Measurements from ENCODE around the gene FAU. TPM values are rescaled to one million over a fixed set of nuclear protein-coding genes. Genes with fewer than 3 reads are reported as not detected.

FAU gene
- total RNA-seq, 1 experiment from 2014 or later, result 1,073 TPM

DNA sequence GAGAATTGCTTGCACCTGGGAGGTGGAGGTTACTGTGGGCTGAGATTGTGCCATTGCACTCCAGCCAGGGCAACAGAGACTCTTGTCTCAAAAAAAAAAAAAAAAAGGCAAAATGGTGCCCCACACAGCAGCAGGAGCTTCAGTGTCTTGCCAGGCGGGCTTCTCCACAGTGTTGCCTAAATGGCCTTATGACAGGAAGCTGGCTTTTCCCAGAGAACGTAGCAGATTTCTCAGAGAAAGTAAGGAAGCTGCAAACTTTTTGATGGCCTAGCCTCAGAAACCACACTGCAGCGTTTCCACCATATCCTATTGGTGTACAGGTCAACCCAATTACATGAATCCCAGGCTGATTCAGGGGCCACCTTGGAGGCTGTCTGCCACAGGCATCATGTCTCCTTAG lies 35.4 kb upstream of the FAU start:
- CTCF ChIA-PET, result no interaction called here
- Histone ChIP-seq H3K9me3 (ENCODE audit: control insufficient read depth in 1 of 2, insufficient read depth in 1 of 2, low read depth in 1 of 2, low read length in 2 of 2) (no peaks in the 10 kb centered on the region), H3K9me2 (ENCODE audit: insufficient read depth) (no peaks in the 10 kb centered on the region), H3K36me3 (ENCODE audit: control insufficient read depth in 1 of 2, insufficient read depth in 2 of 2, low read length in 2 of 2) (no peaks in the 10 kb centered on the region), H3K9ac (ENCODE audit: low read length) (no peak overlapping the region), H3K27ac (ENCODE audit: low read depth, low read length) (no peak overlapping the region), H3K4me1 (ENCODE audit: control insufficient read depth in 1 of 2, insufficient read depth in 2 of 2, low read length in 2 of 2) (peaks cover 0 to 6% of the 10 kb centered on the region in 2 experiments; a peak in 1 of 4 replicates), H2AFZ (ENCODE audit: low read depth, low read length, poor library complexity, severe bottlenecking) (no peak overlapping the region), H3K4me3 (replicated peaks in 1 of 2; ENCODE audit: low read depth in 1 of 2, low read length in 2 of 2) (no peak overlapping the region), H3K79me2 (ENCODE audit: insufficient read depth, low read length) (no peaks in the 10 kb centered on the region), H4K20me1 (ENCODE audit: insufficient read depth) (no peaks in the 10 kb centered on the region), H3K4me2 (ENCODE audit: low read length) (no peak overlapping the region), H3K27me3 (ENCODE audit: insufficient read depth, low read length) (no peaks in the 10 kb centered on the region)
- TF ChIP-seq YY1 (IDR thresholded peaks at IDR 0.05; ENCODE audit: extremely low read depth, insufficient replicate concordance, low read depth, low read length) (no peak), CBX3 (IDR thresholded peaks at IDR 0.05; ENCODE audit: low read depth) (no peak), SIN3A (IDR thresholded peaks at IDR 0.05; ENCODE audit: low read depth) (no peak), EZH2phosphoT487 (IDR thresholded peaks at IDR 0.05; ENCODE audit: borderline replicate concordance) (no peak), EZH2 (IDR thresholded peaks at IDR 0.05) (no peak), TCF7L2 (IDR thresholded peaks at IDR 0.05; ENCODE audit: borderline replicate concordance, extremely low read depth, insufficient read depth, insufficient read length) (no peak), ELF1 (IDR thresholded peaks at IDR 0.05; ENCODE audit: borderline replicate concordance, low read depth) (no peak), FOSL1 (IDR thresholded peaks at IDR 0.05; ENCODE audit: low read depth) (no peak), SP1 (IDR thresholded peaks at IDR 0.05; ENCODE audit: low read depth) (no peak), SRF (IDR thresholded peaks at IDR 0.05; ENCODE audit: low read depth) (no peak), EGR1 (IDR thresholded peaks at IDR 0.05; ENCODE audit: low read depth) (no peak), ZNF274 (IDR thresholded peaks at IDR 0.05; ENCODE audit: low read depth, low read length) (no peak), POLR2A (IDR thresholded peaks at IDR 0.05; ENCODE audit: borderline replicate concordance, extremely low read depth, insufficient read depth, insufficient read length) (no peak), POLR2AphosphoS5 (IDR thresholded peaks at IDR 0.05; ENCODE audit: low read depth, low read length) (no peak)
- TF ChIP-seq, protein P1, sequence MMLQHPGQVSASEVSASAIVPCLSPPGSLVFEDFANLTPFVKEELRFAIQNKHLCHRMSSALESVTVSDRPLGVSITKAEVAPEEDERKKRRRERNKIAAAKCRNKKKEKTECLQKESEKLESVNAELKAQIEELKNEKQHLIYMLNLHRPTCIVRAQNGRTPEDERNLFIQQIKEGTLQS (IDR thresholded peaks at IDR 0.05), result no peak
- TF ChIP-seq, protein P2, sequence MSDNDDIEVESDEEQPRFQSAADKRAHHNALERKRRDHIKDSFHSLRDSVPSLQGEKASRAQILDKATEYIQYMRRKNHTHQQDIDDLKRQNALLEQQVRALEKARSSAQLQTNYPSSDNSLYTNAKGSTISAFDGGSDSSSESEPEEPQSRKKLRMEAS (IDR thresholded peaks at IDR 0.05), result no peak
- TF ChIP-seq, protein P3, sequence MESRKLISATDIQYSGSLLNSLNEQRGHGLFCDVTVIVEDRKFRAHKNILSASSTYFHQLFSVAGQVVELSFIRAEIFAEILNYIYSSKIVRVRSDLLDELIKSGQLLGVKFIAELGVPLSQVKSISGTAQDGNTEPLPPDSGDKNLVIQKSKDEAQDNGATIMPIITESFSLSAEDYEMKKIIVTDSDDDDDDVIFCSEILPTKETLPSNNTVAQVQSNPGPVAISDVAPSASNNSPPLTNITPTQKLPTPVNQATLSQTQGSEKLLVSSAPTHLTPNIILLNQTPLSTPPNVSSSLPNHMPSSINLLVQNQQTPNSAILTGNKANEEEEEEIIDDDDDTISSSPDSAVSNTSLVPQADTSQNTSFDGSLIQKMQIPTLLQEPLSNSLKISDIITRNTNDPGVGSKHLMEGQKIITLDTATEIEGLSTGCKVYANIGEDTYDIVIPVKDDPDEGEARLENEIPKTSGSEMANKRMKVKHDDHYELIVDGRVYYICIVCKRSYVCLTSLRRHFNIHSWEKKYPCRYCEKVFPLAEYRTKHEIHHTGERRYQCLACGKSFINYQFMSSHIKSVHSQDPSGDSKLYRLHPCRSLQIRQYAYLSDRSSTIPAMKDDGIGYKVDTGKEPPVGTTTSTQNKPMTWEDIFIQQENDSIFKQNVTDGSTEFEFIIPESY (IDR thresholded peaks at IDR 0.05; ENCODE audit: extremely low read depth, insufficient replicate concordance, low read length), result no peak
- TF ChIP-seq, protein P4, sequence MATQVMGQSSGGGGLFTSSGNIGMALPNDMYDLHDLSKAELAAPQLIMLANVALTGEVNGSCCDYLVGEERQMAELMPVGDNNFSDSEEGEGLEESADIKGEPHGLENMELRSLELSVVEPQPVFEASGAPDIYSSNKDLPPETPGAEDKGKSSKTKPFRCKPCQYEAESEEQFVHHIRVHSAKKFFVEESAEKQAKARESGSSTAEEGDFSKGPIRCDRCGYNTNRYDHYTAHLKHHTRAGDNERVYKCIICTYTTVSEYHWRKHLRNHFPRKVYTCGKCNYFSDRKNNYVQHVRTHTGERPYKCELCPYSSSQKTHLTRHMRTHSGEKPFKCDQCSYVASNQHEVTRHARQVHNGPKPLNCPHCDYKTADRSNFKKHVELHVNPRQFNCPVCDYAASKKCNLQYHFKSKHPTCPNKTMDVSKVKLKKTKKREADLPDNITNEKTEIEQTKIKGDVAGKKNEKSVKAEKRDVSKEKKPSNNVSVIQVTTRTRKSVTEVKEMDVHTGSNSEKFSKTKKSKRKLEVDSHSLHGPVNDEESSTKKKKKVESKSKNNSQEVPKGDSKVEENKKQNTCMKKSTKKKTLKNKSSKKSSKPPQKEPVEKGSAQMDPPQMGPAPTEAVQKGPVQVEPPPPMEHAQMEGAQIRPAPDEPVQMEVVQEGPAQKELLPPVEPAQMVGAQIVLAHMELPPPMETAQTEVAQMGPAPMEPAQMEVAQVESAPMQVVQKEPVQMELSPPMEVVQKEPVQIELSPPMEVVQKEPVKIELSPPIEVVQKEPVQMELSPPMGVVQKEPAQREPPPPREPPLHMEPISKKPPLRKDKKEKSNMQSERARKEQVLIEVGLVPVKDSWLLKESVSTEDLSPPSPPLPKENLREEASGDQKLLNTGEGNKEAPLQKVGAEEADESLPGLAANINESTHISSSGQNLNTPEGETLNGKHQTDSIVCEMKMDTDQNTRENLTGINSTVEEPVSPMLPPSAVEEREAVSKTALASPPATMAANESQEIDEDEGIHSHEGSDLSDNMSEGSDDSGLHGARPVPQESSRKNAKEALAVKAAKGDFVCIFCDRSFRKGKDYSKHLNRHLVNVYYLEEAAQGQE (IDR thresholded peaks at IDR 0.05; ENCODE audit: low read depth), result no peak
- TF ChIP-seq, protein P5, sequence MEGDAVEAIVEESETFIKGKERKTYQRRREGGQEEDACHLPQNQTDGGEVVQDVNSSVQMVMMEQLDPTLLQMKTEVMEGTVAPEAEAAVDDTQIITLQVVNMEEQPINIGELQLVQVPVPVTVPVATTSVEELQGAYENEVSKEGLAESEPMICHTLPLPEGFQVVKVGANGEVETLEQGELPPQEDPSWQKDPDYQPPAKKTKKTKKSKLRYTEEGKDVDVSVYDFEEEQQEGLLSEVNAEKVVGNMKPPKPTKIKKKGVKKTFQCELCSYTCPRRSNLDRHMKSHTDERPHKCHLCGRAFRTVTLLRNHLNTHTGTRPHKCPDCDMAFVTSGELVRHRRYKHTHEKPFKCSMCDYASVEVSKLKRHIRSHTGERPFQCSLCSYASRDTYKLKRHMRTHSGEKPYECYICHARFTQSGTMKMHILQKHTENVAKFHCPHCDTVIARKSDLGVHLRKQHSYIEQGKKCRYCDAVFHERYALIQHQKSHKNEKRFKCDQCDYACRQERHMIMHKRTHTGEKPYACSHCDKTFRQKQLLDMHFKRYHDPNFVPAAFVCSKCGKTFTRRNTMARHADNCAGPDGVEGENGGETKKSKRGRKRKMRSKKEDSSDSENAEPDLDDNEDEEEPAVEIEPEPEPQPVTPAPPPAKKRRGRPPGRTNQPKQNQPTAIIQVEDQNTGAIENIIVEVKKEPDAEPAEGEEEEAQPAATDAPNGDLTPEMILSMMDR (IDR thresholded peaks at IDR 0.05 in 2 of 3, conservative IDR thresholded peaks at IDR 0.05 in 1 of 3; ENCODE audit: borderline replicate concordance in 1 of 3, insufficient read depth in 1 of 3, low read depth in 2 of 3, low read length in 2 of 3), result no peak
- POLR2A ChIA-PET, result no interaction called here
- RAD21 ChIA-PET (ENCODE audit: low non-redundant PET in 1 of 2, low total read pairs in 2 of 2, uncharacterized antibody in 2 of 2, unreplicated experiment in 2 of 2), result no interaction called here
- no TSS peak for BruUV-seq (replicated peaks)
- intact Hi-C loops (cut with micrococcal nuclease), result no loop called here
- ATAC-seq, result no peak
- DNase-seq (ENCODE audit: low read depth, low spot score), result no peak

All from HCT116 (cell line).